CD4-positive, alpha-beta T cell treated with Interleukin-21 for 1 hour (primary cell): Measurements from ENCODE around the gene NLGN2.

ENCODE experiments used
- DNase-seq: peaks from one replicate; pipeline ENCODE4 v3.0.0-alpha.2; 2020

The NLGN2 gene

GRCh38 chr17:7467498-7467897 is 59.9 kb downstream of the NLGN2 start:
- DNase-seq: no peak

GRCh38 chr17:7468290-7468689 is 60.6 kb downstream of the NLGN2 start:
- DNase-seq: no peak

DNA sequence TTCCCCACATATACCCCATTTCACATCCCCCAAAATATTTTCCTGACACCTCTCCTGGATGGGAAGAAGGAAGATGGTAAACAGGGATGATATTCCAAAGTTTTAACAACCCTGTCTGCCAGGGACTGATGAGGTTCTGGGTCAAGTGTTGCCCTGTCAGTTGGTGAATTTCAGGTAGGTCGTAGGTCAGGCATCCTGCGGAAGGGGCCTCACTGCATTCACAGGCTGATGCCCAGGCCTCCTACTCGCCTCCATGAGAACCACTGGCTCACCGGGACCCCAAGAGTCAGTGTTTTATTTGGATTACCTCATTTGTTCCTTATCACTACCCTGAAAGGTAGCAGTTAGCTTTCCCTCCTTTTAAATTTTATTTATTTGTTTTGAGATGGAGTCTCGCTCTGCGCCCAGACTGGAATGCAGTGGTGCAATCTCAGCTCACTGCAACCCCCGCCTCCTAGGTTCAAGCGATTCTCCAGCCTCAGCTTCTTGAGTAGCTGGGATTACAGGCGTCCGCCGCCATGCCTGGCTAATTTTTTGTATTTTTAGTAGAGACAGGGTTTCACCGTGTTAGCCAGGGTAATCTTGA is 61.3 kb downstream of the NLGN2 start:
- DNase-seq: no peak
